Lung (tissue), 12 donors: ENCODE measurements around the gene ZNF23. TPM values are rescaled to one million over a fixed set of nuclear protein-coding genes. Genes with fewer than 3 reads are reported as not detected.

ENCODE experiments used
- ATAC-seq: fragments of 200-7000 bp; cut with Tn5 transposase; one replicate; pipeline ENCODE4 v1.9.1; 2020; ENCODE audit warnings: moderate number of reproducible peaks; ENCODE audit not compliant: insufficient read depth, low FRiP score
- DNase-seq, 3 donors: peaks; one replicate each; pipeline ENCODE4 v3.0.0-alpha.2; 2013 to 2017
- H3K27ac ChIP-seq, 2 donors: one replicate each; pipeline ENCODE4 v1.5.1; 2013; ENCODE audit warnings: mild to moderate bottlenecking in 2 of 2, moderate library complexity in 2 of 2, control low read depth in 1 of 2, inconsistent platforms in 1 of 2, low read depth in 1 of 2, low read length in 1 of 2
- H3K27me3 ChIP-seq, 3 donors: one replicate each; pipeline ENCODE4 v1.5.1; 2013; ENCODE audit warnings: low read length in 2 of 3; ENCODE audit not compliant: control insufficient read depth in 3 of 3, insufficient read depth in 3 of 3
- H3K36me3 ChIP-seq, 4 donors: one replicate each; pipeline ENCODE4 v1.5.1; 2013; ENCODE audit warnings: low read length in 4 of 4, mild to moderate bottlenecking in 1 of 4, moderate library complexity in 1 of 4; ENCODE audit not compliant: control insufficient read depth in 4 of 4, insufficient read depth in 4 of 4
- H3K4me1 ChIP-seq, 5 donors: one replicate each; pipeline ENCODE4 v1.5.1; 2013; ENCODE audit warnings: low read length in 5 of 5, mild to moderate bottlenecking in 2 of 5, moderate library complexity in 1 of 5; ENCODE audit not compliant: control insufficient read depth in 5 of 5, insufficient read depth in 5 of 5
- H3K4me3 ChIP-seq: one replicate; pipeline ENCODE4 v1.5.1; 2013; ENCODE audit warnings: mild to moderate bottlenecking, control low read depth, moderate library complexity
- H3K9ac ChIP-seq, 2 donors: one replicate each; pipeline ENCODE4 v1.5.1; 2013; ENCODE audit warnings: low read length in 2 of 2, control low read depth in 1 of 2; ENCODE audit not compliant: insufficient read depth in 1 of 2
- H3K9me3 ChIP-seq, 4 donors: one replicate each; pipeline ENCODE4 v1.5.1; 2013; ENCODE audit warnings: low read length in 3 of 4, mild to moderate bottlenecking in 1 of 4, moderate library complexity in 1 of 4; ENCODE audit not compliant: control insufficient read depth in 4 of 4, insufficient read depth in 3 of 4
- CTCF ChIP-seq: IDR thresholded peaks from 2 replicates; pipeline ENCODE4 v1.5.1; 2012; ENCODE audit warnings: mild to moderate bottlenecking; ENCODE audit errors: control extremely low read depth, extremely low read depth
- WGBS, 2 donors: extraction: QIAGEN DNeasy Blood & Tissue Kit; methylation state at CpG; one replicate each; pipeline ENCODE4 v1.1.7; 2013; 5-methylcytosine and 5-hydroxymethylcytosine counted together
- polyA plus RNA-seq, 2 donors: library from polyadenylated mRNA; stranded (reverse); fragments of 200-250 nt; gene quantifications; one replicate each; pipeline ENCODE4 v1.2.1, GENCODE V29; 2013
- total RNA-seq, 2 donors: library from RNA; depleted of rRNA in 1 of 2; stranded (reverse); fragments of >200 nt in 1 of 2; gene quantifications; one replicate each; pipeline ENCODE4 v1.2.1, GENCODE V29; 2014 to 2021
- donor health status: control.
- donor health status: control.
- donor health status: Bipolar disorder and iron deficiency.
- donor health status: healthy.
- donor health status: DM: yes; HTN: yes; CAD: no.

The ZNF23 gene
- total and polyA plus RNA-seq, 4 donors = 4.9 to 14.5 (median 10.9) TPM

GRCh38 chr16:71459510-71459909 lies 2.5 kb downstream of the ZNF23 start:
- no peaks in the 10 kb centered on the region for H3K27me3 ChIP-seq
- no peak overlapping the region for H3K27ac ChIP-seq
- ATAC-seq = no peak
- H3K4me3 ChIP-seq = no peak overlapping the region
- TF ChIP-seq CTCF = no peak
- no peak for DNase-seq
- peaks cover 8 to 23% (median 17%) of the 10 kb centered on the region in 4 donors for H3K36me3 ChIP-seq
- H3K4me1 ChIP-seq = peaks cover 0 to 15% (median 5%) of the 10 kb centered on the region in 5 donors
- H3K9me3 ChIP-seq = peaks cover 0 to 4% (median 0%) of the 10 kb centered on the region in 4 donors
- H3K9ac ChIP-seq = no peak overlapping the region

- no peaks in the 10 kb centered on the region for H3K27me3 ChIP-seq
- no peak for TF ChIP-seq CTCF
- WGBS, 2 donors = 96 to 97% methylated on average over 4 of the region's 4 CpGs
- no peak overlapping the region for H3K27ac ChIP-seq
- H3K9me3 ChIP-seq = peaks cover 0 to 17% (median 10%) of the 10 kb centered on the region in 4 donors
- H3K36me3 ChIP-seq = peaks cover 21 to 43% (median 37%) of the 10 kb centered on the region in 4 donors
- DNase-seq (no peak), ATAC-seq (no peak)
- H3K4me3 ChIP-seq = no peak overlapping the region
- H3K4me1 ChIP-seq = peaks cover 0 to 15% (median 3%) of the 10 kb centered on the region in 5 donors
- H3K9ac ChIP-seq = no peak overlapping the region
These were observed 5.2 kb downstream of the ZNF23 start for GRCh38 chr16:71456801-71457200.

- Histone ChIP-seq H3K27ac (no peak overlapping the region), H3K27me3 (no peaks in the 10 kb centered on the region), H3K36me3 (peaks cover 38 to 75% (median 69%) of the 10 kb centered on the region in 4 donors), H3K9ac (no peak overlapping the region), H3K4me1 (no peaks in the 10 kb centered on the region), H3K9me3 (peaks cover 19 to 46% (median 30%) of the 10 kb centered on the region in 4 donors), H3K4me3 (no peak overlapping the region)
- no peak for TF ChIP-seq CTCF
- no peak for DNase-seq
- no peak for ATAC-seq
These were observed 9.0 kb downstream of the ZNF23 start for GRCh38 chr16:71453036-71453435.

- WGBS, 2 donors = 95 to 98% methylated on average over 3 of the region's 3 CpGs
- TF ChIP-seq CTCF = no peak
- Histone ChIP-seq H3K27ac (no peak overlapping the region), H3K9ac (no peak overlapping the region), H3K9me3 (peaks cover 29 to 76% (median 37%) of the 10 kb centered on the region in 4 donors), H3K4me3 (no peak overlapping the region), H3K27me3 (no peaks in the 10 kb centered on the region), H3K4me1 (no peaks in the 10 kb centered on the region), H3K36me3 (peaks cover 28 to 55% (median 52%) of the 10 kb centered on the region in 4 donors)
- ATAC-seq (no peak), DNase-seq (no peak)
These were observed 13.0 kb downstream of the ZNF23 start for GRCh38 chr16:71449020-71449419.
